HG02970 (cell line): Measurements from ENCODE around the gene MYZAP.

Experiments
- ATAC-seq: cut with Tn5 transposase; IDR thresholded peaks from one replicate; pipeline ENCODE4 v1.9.1; 2021; ENCODE audit warnings: mild to moderate bottlenecking, moderate library complexity, moderate number of reproducible peaks; ENCODE audit not compliant: unreplicated experiment, low FRiP score

MYZAP gene

DNA sequence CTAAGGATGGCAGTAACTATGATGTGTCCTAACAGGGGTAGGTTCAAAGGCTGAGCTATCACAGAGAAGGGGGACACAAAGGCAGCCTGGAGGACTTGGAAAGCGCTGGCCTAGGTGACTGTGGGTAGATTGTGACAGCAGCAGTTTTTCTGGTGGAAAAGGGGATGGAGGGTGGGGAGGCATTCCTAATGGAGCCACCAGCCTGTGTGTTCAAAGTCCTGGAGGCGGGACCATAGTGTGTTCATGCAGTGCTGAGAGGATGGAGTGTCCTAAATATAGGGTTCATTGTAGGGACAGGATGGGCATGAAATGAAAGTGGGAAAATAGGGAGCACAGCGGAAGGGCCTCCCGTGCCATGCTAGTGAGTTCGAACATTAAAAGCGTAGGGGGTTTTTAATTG is 63.3 kb downstream of the MYZAP start:
- no peak for ATAC-seq

DNA sequence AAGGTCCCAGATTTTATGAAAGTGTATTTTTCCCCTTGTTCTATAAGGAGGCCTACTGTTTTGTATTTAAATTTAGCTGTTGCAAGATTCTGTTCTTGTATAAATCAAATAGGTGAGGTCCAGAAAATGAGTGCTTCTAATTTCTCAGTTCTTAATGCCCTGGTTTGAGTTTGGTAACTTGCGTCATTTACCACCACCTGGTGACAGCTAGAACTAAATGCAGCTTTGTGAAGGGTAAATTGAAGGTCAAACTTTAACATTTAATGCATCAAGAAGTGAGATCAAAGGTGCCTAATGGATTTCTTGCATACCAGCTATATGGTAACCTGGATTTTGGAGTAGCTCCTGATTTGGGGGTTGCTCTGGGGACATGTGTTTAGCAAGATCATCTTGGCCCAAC is 64.1 kb downstream of the MYZAP start:
- no peak for ATAC-seq

DNA sequence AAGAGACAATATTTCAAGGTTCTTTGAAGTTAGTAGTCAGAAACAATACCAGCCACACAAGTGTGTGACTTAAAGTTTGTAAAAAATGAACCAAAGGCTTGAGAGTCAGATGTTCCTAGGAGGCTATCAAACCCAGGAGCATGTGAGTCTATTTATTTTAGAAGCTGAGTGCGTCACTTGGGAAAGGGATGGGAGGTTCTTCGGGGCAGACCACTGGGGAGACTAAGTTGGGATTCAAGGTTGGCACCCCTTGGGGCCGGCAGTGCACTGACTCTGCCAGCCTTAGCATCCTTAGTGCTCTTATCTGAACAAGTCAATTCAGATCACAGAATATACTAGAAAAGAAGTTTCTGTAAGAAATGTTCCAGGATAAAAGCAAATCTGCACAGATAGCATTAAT is 64.7 kb downstream of the MYZAP start:
- no peak for ATAC-seq

DNA sequence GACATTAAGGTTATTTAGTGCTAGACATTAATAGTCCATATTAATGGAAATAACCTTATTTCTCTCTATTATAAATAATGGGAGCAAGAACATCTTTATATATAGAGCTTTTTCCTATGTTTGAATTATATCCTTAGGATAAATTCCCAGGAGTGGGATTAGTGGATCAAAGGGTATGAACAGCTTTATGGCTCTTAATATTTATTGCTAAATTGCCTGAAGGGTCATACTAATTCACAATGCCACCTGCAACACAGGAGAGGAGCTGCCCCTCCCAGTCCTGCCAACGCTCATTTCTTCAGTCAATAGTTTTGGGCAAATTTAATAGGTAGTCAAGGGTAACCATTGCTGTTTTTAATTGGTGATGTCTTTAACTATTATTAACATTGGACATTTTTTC is 65.9 kb downstream of the MYZAP start:
- no peak for ATAC-seq

DNA sequence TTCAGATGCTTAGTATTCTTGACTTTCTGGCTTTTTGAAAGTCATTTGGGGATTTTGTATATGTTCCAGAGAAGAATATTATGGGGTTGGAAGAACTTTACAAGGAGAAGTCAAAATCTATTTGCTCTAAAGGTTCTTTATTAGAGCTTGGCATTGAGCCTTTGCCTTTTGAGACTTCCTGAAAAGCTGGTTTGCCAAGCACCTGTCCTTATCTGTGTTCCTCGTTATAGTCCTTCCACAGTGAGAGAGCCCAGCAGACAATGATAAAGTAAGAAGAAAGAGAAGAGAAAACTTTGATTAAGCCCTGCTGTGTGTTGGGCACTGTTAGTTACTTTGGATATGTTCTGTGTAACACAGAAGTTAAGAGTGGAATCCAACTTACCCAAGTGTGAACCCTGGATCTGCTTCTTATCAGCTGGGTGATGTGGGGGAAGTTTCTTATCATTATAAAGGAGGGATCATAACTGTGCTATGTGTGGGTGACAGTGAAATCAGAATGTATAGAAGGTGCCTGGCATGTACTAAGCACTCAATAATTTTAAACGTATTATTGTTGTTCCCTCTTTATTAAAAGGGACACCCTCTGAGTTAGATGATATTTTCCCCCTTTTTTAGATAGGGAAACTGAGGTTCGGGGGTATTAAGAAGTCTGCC is 70.5 kb downstream of the MYZAP start:
- no peak for ATAC-seq

DNA sequence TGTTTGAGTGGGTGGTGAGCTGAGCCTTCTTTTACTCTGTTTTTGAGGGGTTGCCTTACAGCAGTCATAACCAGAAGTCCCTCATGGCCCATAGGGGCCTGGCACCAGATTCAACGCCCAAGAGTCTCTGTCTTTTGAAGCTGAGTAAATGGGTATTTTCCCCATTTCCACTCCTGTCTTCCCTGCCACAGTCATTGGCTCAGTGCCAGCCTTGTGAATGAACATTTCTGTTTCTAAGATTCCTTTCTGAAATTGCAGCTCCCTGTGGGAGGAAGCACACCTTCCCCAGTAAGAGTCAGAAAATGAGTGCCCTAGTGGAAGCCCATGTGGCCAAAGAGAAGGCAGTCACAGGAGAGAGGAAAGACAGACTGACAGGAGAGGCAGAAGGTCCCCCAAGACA is 71.1 kb downstream of the MYZAP start:
- ATAC-seq, result no peak

DNA sequence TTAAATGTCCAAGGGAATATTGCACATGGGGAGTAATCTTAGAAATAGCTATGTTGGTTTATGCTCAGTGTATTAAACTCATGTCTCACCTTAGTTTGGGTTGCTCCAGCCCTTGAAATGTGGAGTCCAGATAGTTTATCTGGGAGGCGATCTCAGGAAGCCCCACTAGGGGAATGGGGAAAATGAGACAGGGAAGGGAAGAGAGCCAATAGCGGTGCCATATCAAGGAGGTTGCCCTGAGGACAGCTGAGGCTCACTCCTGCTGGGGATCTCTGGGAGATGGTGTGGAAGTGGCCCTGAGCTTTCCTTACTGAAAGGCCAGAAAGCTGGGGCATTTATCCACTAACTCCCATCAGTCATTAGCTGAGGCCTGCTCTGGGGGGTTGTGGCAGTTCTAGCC is 71.6 kb downstream of the MYZAP start:
- ATAC-seq, result no peak

DNA sequence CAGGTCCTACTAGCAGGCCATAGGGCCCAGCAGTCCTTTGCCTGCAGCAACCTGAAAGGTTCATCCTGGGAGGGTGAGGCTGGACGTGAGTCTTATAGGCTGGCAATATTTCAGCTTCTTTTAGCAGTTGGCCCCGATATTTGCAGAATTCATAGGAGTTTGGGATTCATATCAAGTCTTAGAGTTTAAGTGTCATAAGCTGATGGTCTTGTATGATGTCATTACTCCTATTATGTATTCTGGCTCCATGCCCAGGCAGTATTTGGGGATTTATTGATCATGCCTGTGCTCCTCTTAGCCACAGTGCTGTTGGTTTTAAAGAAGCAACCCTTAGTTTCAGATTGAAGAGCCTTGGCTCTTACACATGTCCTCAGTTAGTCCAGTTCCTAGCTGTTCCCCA is 73.5 kb downstream of the MYZAP start:
- ATAC-seq, result no peak

DNA sequence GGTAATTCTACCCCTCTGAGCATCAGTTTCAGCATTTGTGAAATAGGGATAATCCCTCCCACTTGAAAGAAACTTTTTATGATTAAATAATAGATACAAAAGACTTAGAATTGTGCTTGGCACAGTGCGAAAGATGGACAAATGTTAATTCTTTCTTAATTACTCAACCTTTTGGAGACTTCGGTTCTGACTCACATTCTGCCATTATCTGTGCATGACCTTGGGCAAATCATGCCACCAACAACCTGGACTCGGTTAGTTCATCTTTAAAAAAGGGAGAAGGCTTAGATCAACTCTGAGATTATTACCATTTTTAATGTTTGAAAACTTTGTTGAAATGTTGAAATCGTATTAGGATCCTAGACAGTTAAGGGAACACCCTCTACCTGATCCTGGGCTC is 74.2 kb downstream of the MYZAP start:
- no peak for ATAC-seq

DNA sequence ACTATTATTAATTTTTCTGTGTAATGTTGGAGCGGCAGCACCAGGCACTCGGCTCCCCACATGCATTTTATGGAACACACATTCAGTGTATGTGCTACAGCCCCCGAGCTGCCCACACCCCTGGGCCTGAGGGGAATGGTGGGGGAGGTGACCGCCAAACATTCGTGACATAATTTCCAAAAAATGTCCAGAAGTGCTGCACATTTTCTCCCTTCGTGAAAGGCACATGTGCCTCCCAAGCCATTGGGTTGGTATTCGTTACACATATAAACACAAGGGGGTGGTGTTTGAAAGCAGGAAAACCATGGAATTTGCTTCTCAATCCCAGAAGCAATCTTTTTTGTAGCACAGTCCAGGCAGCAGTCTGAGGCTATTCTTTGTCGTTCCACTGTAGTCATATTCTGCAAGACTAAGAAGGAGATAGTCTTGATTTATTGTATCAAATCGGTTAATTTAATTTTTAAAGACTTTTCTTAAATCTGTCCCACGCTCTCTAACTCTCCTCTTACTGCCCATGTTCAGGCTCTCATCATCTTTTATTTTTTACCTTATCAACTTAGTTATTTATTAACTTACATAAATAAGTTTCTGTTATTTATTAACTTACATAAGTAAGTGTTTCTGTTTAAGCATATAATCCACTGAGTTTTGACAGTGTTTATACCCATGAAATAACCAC is 75.6 kb downstream of the MYZAP start:
- no peak for ATAC-seq

DNA sequence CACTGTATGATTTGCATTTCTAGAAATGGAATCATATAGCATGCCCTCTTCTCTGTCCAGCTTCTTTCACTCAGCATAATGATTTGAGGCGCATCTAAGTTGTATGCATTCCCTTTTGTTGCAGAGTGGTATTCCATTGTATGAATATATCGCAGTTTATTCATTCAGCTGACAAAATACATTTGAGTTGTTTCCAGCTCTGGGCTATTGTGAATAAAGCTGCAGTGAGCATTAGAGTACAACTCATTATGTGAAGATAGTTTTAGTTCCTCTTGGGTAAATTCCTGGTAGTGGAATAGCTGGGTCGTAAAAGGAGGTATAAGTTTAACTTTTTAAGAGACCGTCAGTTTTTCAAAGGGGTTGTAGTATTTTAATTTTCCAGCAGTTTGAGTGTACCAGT is 76.3 kb downstream of the MYZAP start:
- no peak for ATAC-seq

DNA sequence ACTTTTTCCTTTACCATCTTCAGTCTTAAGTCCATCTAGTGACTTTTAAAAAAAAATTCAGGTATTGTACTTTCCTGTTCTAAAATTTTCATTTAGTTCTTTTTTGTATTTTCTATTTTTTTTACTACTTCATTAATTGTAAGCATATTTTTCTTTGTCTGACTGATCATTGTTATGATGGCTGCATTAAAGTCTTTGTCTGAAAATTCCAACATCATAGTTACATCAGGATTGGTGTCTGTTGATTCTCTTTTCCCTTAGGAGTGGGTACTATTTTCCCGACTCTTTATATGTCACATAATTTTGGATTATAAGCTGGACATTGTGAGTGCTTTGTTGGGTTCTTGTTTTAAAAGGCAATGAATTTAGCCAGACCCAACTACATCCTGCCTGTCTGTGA is 79.9 kb downstream of the MYZAP start:
- ATAC-seq, result no peak

DNA sequence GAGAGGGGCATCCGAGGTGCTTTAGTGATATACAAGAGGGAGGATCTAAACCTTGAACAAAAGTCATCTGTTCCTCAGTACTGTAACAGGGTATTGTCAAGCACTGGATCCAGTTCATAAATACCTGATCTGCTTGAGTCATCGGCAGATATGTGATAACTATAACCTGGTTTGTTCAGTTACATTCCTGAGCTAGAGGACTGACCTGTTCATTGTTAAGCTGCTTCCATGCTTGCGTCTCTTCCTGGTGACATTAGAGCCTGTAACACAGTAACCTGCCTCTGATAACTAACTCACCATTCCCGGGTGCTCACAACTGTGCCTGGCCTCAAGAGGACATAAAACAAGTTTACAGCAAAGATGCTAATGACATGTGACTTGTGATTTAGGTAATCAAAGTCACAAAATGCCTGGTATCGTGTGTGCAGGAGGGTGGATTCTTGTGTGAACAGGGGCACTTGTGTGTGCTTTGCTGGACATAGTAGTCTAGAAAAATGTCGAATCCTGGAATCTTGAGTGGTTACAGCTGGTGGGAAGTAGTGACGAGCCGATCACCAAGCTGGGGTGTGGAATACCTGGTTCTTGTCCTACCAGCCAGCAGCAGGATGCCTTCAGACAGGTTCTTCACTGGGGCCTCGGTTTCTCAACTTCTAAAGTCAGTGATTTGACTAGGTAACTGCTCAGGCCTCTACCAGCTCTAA is 83.9 kb downstream of the MYZAP start:
- no peak for ATAC-seq

DNA sequence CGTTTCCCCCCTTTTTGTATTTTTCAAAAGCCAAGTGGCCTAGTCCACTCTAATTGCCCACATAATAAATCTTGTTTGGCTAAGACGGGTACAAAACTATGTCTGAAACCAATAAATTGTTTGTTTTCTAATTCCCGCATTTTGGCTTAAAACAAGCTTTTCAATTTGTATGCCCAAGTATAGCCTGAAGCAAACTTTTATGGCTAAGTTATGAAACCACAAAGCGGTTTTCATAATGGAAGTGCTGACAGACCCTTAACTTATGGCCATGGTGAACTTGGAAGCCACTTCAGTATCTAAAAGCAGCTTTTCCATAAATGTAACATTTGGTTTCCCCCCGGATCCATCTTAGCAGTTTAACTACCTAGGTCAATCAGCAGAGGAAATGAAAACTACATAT is 84.9 kb downstream of the MYZAP start:
- ATAC-seq, result no peak

DNA sequence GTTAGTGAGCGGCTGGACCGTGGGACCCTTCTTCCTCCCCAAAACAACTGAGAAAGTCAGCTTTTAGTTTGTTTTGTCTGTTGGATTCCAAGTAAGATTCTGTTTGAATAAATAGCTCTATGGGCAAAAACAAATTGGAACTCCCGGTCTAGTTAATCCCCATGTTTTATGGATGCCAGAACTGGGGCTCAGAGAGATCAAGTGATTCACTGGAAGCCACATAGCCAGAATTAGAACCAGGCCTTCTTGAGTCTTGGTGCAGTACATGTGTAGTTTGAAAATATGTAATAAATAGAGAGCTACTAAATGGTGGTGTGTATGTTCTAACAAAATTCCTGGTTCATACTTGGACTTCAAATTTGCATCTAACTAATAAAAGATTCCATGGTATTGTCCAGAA is 85.5 kb downstream of the MYZAP start:
- no peak for ATAC-seq

DNA sequence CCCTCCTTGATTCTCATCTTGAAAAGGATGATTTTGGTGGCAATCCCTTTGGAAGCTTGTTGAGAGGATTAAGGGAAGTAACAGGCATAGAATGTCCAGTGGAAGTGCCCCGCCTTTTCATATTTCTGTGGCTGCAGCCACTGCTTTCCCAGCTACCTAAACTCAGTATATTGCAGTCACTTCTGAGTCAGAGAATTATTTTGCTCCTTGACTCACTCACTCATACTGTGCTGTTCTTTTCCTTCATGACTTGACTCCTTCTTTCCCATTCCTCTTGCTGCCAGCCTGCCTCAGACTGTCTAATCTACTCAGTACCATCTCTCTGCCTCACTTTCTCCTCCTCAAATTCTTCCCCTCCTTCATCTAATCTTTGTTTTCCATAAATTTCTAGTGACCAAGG is 88.3 kb downstream of the MYZAP start:
- ATAC-seq, result no peak

DNA sequence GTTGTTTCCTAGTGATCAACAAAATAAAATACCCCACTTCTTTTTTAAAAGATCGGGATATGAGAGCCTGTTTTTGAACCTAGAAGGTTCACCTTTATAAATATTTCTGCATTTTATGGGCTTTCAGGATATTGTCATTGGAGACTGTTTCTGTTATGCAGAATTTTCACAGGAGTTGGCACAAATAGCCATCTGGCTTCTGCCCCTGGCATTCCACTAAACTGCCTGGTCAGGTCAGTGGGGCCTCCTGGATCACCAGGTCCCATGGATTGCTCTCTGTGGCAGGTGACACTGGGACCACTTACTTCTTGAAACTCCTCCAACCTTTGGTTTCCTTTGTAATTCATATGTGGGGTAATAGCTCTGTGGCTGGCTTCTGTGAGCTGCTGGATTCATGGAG is 89.3 kb downstream of the MYZAP start:
- ATAC-seq, result no peak

DNA sequence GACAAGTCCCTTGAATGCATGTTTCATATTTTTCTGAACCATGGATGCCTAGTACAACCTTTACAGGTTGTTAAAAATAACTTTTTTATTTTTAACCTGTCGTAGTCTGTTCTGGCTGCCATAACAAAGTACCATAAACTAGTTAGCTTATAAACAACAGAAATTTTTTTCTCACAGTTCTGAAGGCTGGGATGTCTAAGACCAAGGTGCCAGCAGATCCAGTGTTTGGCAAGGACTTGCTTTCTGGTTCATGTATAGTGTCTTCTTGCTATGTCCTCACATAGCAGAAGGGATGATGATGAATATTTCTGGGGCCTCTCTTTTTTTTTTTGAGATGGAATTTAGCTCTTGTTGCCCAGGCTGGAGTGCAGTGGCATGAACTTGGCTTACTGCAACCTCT is 91.8 kb downstream of the MYZAP start:
- ATAC-seq, result no peak

DNA sequence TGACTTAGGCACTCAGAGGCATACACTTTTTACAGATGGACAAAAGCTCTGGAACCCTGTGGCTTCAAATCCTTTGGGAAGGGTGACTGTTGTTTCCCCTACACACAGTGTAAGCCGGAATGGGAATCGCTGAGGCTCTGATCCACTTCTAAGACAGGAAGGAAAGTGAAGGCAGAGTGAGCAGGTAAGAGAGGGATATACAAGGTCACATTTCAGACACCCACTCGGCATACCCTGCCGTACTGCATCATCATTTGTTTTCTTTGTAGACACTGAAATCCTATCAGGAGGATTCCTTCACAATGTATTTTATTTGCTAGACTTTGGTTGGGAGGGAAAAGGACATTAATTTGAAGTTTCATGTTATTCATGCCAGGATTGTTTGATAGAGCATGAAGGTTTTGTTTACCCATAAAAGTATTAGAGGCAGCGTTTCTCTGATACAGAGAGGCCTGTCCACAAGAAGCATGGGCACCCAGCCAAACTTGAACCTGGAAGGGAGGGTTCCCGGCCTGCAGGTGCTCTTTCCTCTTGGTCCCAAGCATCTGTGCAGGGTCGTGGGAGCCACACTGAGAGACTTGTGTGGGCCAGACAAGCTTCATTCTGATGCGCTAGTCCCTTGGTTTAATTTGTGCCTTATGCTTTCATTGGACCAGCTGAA is 92.9 kb downstream of the MYZAP start:
- ATAC-seq, result no peak

DNA sequence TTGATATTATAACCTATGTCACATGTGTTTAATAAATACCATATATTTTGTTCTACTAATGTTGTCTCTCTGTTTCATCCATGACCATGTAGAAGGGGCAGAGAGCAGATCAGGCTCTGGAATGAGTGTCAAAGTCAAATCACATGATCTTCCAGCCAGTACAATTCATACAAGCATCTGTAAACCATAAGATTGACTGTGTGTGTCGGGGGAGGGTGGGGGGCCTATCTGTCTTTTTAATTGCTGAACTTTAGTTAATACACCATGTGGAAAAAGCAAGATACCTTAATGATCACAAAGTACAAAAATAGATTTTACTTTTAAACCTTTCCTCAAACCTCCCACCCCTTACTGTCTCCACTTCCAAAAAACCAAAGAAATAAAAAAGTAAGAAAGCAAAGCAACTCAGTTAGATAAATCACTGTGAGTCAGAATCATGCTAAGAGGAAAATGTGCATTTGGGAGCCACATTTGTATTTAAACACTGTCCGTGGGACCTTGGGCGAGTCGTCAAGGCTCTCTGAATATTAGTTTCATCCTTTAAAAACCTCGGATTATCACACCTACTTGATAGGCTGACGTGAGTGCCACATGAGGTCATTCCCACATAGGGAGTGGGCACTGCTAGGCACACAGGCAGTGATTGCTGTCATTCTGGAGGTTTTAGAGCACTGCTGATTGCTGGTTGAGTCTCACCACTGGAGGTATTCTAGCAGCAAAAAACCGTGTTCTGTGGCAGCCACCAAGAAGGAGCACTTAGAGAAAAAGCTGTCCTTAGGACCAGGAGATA is 93.8 kb downstream of the MYZAP start:
- no peak for ATAC-seq

DNA sequence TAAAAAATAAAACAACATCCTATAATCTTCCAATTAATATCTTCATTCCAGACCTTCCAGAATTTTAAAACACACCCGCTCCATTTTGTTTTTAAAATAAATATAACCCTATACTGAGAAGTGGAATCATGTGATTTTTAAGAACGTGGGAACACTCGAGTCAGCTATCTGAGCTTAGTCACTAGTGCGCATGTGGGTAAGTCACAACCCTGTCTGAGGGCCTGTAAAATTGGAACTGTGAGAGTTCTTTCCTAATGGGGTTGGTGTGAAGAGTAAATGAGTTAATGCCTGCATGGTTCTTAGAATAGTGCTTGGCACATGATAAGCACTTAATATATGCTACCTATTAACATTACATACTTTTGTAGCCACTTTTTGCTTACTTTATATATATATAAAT is 95.0 kb downstream of the MYZAP start:
- no peak for ATAC-seq
